OCI-M2 (cell line): Measurements from ENCODE around the gene PRKN.

Source experiments
- DNase-seq: peaks from one replicate; lab custom pipeline; 2025; ENCODE audit not compliant: unreplicated experiment; lab: John Stamatoyannopoulos, UW

Gene PRKN

DNA sequence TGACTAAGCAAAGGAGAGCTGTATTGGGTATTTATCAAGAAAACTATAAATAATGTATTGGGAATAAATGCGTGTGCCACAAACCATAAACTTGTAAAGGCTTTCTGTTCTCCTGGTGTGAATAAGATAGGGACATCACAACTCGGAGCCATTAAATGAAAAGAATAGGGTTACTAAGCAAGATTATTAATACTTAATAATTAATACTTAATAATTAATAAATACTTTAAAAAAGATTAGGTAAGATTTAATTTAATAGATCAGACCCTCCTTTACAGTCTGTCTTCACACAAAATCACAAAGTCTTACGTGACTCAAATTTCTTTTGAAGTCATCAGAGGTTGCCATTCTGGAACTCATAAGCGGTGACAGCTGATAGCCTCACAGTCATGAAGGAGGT is 648.9 kb downstream of the PRKN start:
- DNase-seq: no peak

DNA sequence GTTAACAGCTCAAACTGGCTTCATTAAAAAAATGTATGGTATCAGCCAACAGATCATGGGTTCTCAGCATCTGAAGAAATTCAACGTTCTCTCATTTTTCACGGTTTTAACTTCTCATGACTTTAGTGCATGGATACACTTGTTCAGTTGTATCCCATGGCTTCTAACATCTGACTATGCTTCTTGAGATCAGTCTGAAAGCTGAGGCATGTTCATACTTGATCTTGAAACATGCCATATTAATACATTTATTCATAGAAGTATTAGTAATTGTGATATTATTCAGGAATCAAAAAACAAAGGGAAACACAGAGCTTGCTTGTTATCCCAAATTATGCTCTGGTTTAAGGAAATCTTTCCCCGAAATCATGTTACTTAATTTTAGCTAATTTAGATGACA is 649.4 kb downstream of the PRKN start:
- DNase-seq: no peak

DNA sequence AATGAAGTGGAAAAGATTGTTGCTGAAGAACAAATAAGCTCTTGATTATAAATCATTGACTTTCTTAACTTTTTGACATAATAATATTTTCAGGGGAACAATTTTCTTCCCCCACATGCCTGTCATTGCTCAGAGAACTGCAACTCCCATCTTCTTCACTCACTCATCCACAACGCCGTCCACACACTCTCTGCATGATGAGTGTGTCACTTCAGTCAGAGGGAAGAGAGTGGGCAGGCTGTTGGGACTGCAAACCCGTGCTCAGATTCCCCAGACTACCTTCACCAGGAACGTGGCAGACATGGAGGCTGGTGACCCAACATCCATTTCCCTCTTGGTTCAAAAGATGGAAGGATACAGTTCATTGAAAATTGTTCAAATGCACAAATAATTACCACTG is 650.8 kb downstream of the PRKN start:
- DNase-seq: no peak

DNA sequence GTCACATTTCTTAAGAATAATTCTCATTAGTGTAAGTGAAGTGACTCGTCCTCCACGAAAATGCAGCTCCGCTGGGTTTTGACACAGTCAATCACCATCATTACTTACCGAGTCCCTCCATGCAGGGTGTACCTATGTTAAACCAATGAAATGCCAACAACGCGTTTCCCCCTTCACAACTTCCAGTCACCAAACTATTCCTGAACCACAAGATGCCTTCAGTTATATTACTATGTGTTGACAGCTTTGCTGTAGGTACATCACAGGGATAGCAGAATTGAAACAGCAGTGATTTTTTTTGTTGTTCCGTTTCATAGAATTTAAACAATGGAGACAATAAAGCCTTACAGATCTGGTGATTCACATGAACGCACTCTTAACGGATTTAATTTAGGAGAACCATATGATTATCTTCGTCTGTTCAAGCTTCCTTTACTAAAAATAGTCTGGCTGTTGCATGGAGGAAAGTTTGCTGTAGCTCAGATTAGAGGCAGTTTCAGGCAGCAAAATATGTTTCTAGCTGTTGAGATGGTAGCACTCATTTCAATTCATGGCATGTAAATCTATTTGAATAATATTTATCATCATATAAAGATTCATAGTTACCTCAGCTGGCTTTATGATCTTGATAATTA is 652.8 kb downstream of the PRKN start:
- DNase-seq: no peak

DNA sequence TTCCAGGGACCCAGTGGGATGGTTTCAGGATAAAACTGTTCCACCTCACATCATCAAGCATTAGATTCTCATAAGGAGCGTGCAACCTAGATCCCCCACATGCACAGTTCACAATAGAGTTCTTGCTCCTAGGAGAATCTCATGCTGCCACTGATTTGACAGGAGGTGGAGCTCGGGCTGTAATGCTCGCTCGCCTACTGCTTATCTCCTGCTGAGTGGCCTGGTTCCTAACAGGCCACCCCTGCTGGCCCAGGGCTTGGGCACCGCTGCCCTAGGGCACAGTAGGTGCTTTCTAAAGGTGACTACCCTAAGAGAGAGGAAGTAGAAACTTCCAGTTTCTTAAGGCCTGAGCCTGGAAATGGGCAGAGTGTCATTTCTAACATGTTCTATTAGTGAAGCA is 656.9 kb downstream of the PRKN start:
- DNase-seq: no peak

DNA sequence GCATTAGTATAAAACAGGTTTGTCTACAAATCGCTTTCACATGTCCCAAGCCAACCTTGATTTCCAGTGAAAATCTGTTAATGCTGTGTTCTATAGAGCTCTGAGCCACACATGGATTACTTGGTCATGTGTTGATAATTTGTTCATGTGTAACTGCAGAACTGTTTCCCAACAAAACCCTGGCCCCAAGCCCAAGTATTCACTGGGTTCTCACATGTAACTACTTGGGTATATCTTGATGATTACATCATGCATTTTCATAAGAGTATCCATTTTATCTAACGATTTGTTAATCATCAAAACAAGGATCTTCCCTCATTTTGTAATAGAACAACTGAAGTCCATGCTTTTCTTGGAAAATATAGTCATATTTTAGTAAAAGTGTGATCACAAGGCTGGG is 657.6 kb downstream of the PRKN start:
- DNase-seq: no peak

DNA sequence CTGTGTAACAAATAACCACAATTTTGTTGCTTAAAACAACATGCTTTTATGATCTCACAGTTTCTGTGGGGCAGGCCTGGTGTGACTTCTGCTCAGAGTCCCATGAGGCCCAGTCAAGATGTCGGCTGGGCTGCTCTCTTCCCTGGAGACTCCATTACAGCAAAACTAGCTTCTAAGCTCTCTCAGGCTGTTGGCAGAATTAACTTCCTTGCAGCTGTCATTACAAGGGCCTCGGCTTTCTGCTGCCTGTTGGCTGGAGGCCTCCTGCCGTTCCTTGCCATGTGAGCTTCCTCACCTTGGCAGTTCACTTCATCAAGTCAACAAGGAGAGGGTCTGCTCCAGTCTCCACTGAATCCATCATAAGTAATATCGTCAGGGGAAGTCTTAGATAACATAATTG is 659.2 kb downstream of the PRKN start:
- DNase-seq: no peak

DNA sequence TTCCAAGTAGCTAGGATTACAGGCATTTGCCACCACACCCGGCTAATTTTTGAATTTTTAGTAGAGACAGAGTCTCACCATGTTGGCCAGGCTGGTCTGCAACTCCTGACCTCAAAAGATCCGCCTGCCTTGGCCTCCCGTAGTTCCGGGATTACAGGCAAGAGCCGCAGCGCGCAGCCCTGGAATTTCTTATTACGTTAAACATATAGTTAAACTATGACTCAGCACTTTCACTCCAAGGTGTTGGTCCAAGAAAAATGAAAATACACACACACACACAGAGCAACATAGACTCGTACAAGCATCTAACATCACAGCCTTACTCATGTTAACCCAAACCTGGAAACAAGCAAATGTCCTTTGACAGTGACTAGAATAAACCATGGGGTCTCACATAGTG is 663.9 kb downstream of the PRKN start:
- no peak for DNase-seq

DNA sequence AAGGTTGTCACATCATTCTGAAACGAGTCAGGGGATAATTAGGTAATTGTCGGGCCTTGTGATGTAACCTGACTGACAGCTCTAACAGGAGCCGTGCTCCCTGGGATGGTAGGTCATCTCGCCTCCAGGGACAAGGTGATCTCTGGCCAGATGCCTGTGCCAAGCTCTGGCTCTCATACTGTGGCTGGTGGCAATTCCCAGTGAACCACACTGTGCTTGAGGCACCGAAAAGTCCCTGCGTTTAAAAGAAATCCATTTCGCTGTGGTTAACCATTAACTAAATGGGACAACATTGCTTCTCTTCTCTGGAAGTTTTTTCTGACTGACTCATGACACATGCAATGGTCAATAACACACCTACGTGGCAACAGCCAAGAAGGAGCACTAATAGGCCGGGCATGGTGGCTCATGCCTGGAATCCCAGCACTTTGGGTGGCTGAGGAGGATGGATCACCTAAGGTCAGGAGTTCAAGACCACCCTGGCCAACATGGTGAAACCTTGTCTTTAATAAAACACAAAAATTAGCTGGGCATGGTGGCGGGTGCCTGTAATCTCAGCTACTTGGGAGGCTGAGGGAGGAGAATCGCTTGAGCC is 669.2 kb downstream of the PRKN start:
- no peak for DNase-seq

DNA sequence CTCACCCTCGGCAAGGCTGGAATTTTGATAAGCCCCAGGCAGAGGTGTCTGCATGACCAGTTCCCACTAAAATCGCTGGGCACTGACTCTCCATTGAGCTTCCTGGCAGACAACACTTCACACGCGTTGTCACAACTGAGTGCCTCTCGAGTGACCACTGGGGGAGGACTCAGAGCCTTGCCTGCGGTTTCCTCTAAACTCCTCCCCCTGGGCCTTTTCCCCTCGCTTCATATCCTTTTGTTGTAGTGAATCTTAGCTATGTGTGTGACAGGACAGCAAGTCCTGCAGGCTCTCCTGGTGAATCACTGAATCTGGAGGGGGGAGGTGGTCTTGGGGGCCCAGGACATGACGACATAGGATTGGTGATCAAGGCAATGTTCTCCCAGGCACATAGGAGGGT is 670.8 kb downstream of the PRKN start:
- DNase-seq: no peak

DNA sequence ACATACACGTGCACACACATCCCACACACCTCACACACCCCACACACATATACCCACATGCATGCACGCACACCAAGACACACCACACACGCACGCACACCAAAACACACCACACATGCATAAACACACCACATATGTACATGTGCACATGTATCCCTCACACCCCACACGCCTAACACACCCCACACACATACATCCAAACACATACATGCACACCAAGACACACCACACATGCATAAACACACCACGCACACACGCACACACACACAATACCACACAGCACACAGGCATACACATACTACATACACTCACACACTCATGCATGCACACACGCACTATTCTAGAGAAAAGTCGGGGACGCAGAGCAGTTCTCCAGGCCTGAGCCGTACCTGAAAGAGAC is 671.5 kb downstream of the PRKN start:
- DNase-seq: no peak

DNA sequence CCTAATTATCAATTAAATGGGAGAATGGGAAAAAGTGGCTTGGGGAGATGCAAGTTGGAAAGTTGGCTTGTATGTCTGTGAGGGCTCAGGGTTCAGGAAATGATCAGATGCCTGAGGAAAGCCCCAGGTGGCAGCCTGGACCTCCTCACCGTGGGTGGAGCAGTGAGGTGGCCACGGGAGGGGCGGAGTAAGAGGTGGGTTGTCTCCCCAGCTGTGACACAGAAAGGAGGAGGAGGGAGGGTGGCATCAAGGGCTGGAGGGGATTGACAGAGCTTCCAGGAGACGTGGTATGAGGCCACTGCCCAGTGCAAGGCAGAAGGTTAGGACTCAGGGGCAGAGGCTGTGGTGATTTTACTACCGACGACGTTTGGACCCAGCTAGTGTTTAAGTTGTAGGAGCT is 672.2 kb downstream of the PRKN start:
- DNase-seq: no peak

DNA sequence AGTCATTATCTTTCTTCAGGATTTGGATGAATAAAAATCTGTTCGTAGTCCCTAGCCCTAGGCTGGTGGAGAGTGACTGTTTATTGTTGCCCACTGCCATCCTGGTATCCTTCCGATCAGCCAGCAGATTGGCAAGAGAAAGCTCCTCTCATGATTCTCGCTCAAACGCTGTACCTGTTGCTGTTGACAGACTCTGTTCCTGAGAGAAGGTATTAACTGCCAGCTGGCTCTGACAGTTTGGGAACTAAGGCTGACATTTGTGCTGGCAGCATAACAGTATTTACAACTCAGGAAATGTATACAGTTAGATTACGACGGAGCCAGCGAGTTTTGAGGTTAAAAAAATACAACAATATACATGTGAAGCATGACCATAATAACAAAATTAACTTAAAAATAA is 674.5 kb downstream of the PRKN start:
- no peak for DNase-seq

DNA sequence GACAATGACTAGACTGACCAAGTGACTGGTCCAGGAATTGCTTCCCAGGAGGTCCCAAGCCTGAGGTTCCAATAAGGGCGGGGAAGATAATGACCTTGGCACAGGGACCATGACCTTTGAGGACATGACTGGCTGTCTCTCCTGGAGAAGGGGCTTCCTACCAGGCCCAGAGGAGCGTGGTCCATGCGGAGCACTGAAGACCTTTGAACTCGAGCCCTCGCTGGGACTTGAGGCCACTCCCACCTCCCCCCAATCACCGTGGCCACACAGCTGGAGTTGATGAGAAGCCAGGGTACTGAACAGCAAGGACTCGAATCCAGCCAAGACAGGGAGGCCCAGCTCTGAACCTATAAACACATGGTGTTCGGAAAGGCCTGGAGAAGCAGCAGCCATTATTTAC is 677.0 kb downstream of the PRKN start:
- no peak for DNase-seq

DNA sequence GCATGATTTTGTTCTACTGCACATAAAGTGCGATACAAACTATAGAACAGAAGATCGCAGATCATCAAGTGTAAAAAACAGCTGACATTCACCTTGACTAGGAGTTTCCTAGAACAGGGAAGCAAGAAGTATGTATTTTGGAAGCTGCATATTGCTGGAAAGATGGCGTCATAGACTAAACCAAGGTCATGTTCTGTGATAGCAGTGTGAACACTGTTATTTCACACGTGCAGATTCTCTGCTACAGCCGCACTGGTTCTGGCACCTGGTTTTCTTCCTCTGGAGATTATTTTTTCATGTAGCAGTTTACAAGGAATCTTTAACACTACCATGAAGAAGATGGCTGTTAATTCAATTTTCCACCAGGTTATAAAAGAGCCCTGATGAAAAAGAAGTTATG is 681.2 kb downstream of the PRKN start:
- no peak for DNase-seq

DNA sequence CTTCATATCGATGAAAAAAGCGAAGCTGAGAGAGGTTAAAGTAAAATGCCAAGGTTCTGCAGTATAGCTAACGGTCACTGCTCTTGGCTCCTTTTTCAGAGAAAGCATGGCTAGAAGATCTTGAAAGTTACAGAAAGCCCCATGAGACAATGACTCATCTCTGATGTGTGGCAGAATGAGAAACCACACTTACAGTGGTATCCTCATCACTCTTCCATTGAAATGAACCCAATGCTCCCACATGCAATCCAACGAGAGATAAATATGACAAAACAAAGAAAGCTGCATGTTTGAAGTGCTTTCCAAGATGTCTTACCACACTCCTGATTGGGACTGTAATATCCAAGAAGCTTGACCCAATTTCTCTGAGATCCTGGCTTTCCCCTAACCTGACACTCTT is 694.9 kb downstream of the PRKN start:
- DNase-seq: no peak

DNA sequence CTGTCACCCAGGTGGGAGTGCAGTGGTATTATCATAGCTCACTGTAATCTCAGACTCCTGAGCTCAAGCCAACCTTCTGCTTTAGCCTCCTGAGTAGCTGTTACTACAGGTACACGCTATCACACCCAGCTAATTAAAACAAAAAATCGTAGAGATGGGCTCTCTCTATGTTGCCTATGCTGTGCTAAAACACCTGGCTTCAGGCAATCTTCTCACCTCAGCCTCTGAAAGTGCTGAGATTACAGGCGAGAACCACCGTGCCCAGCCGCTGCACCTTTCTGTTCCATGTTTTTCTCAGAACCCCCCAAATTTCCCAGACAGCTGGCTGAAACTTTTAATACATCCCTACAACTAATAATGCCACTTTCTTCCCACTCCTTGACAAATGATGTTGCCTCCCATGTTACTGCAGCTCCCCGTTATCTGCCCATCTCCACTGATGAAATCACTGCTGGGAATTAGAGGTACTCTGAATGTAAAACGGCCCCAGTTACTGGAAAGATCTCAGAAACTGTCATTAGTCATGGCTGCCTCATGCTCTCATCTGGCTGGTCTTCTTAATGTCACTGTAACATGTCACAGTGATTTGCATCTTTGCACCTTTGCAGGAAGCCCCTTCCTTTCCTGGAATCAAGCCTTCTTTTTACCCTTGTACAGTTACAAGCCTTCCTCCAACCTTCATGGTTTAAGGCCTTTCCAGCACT is 697.5 kb downstream of the PRKN start:
- no peak for DNase-seq

DNA sequence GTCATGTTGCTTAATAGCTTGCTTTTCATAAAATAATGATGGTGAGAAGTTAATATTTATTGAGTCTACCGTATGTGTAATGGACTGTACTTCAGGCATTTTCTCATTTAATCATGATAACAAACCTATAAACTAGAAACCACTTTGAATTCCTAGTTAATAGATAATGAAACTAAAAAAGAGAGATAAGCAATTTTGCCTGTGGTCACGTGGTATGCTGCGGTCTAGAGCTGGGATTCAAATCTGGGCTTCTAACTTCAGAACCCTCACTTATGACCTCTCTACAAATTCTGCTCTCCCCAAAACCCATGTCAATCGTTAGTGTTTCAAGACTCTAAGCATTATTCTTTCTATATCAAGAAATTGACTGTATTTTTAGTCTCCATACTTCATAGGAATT is 700.7 kb downstream of the PRKN start:
- no peak for DNase-seq

DNA sequence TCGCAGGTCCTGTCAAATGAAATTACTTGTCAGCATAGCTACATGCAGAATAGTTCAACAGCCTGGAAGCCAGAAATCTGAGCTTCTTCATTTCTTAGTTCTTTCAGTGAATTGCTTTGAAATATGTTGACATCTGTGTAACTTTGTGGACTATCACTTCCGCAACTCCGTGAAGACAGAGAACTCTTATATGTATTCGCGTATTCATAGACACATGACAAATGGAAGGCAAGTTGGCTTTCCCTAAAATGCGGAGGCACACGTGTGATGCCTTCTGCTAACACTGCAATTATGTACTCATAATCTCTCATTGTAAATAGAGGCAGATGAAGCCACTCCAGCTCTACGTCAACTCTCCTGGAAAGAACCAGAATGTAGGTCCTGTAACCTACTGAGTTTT is 701.5 kb downstream of the PRKN start:
- no peak for DNase-seq

DNA sequence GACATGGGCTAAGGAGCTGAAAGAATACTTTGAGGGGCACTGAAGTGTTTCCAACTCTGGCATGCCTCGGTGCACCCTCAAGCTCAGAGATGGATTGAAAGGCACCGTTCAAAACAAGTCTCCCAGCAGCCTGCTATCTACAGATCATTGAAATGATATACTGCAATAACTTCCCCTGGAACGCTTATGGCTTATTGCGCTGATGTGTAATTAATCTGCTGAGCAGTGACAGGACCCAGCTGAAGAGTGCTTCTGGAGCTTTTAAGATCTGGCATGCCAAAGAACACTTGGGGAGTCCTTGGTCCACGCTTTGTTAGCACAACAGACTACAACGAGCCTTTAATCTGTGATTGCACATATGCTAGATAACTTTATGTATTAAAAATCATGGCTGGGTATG is 708.2 kb downstream of the PRKN start:
- no peak for DNase-seq

DNA sequence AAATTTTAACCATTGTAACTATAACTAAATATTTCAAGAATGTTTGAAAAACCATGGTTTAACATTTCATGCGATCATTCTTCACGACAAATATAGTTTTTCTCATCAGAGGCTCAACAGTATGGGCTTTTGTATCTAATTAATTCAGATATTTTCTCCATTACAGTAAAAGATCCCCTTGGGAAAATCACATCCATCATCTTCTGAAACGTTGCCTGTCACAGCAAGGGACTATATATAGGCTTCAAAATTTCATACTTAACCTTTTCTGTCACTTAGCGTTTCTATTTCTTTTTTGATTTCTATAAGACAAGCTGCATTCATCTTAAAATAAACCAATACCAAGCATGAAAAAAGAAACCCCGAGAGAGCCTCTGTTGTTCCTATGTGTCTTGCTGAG is 710.0 kb downstream of the PRKN start:
- DNase-seq: no peak

DNA sequence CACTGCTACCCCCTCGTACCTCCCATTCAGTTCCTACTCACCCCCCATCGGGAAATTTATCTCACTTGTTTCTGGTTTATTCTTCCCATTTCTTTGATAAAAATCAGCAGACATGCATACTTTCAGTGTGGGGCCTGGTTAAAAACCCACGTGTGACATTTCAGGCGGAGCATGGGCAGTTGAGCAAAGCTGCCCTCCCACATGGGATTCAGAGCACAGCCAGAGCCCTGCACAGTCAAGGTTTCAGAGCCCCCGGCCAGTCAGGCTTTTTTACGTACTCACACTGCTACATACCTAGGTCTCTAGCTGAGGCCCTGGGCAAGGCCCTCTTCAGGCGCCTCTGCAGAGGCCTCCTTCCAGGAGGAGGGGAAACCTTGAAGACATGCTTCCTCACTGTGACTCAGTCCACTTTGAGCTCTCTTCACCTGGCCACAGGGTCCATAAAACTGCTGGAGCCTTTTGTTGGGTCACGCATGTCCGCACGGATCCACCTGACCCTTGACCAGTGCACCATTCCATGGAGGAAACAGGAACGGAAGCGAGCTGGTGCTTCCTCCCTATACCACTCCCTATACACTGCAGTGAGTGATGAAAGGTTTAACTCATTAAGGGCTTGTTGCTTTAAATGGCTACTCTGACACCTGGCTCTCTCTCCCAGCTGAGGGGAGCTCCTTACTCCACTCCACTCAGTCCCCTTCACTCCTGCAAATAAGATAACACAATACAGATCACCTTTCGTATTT is 713.3 kb downstream of the PRKN start:
- no peak for DNase-seq
